NOMO-1 treated with dmso at 0.1 percent for 144 hours (cell line): Measurements from ENCODE around the gene MIEF1.

Experiments
- DNase-seq: peaks from one replicate; lab custom pipeline; 2025; ENCODE audit not compliant: unreplicated experiment; lab: John Stamatoyannopoulos, UW

Gene MIEF1

GRCh38 chr22:39470451-39471291, 31.4 kb upstream of the MIEF1 start:
- no peak for DNase-seq

- no peak for DNase-seq
These were observed 30.5 kb upstream of the MIEF1 start for GRCh38 chr22:39471381-39472141.

- DNase-seq, result no peak
These were observed 29.2 kb upstream of the MIEF1 start for GRCh38 chr22:39472570-39473556.

- DNase-seq, result no peak
These were observed 28.2 kb upstream of the MIEF1 start for GRCh38 chr22:39473851-39474250.

- no peak for DNase-seq
These were observed 27.6 kb upstream of the MIEF1 start for GRCh38 chr22:39474351-39475111.

GRCh38 chr22:39475337-39475736, 26.8 kb upstream of the MIEF1 start:
- no peak for DNase-seq

- no peak for DNase-seq
These were observed 26.2 kb upstream of the MIEF1 start for GRCh38 chr22:39475902-39476301.

GRCh38 chr22:39476664-39477063, 25.4 kb upstream of the MIEF1 start:
- DNase-seq, result no peak

- no peak for DNase-seq
These were observed 24.5 kb upstream of the MIEF1 start for GRCh38 chr22:39477542-39477941.

- DNase-seq, result no peak
These were observed 23.6 kb upstream of the MIEF1 start for GRCh38 chr22:39478441-39478850.

GRCh38 chr22:39479254-39479653, 22.8 kb upstream of the MIEF1 start:
- no peak for DNase-seq

- no peak for DNase-seq
These were observed 21.5 kb upstream of the MIEF1 start for GRCh38 chr22:39480557-39480956.

- DNase-seq, result no peak
These were observed 21.0 kb upstream of the MIEF1 start for GRCh38 chr22:39481054-39481453.

GRCh38 chr22:39481595-39481994, 20.5 kb upstream of the MIEF1 start:
- no peak for DNase-seq

- no peak for DNase-seq
These were observed 19.3 kb upstream of the MIEF1 start for GRCh38 chr22:39482768-39483167.

- no peak for DNase-seq
These were observed 14.9 kb upstream of the MIEF1 start for GRCh38 chr22:39486951-39487825.

- DNase-seq, result no peak
These were observed 14.1 kb upstream of the MIEF1 start for GRCh38 chr22:39487826-39488520.

- DNase-seq, result no peak
These were observed 13.5 kb upstream of the MIEF1 start for GRCh38 chr22:39488563-39489083.
